HG03108 (cell line): ENCODE measurements around the gene CPZ.
"Not testable (repeated sequence)": the region's sequence is repeated elsewhere in the genome, so short reads cannot be mapped to it uniquely, and the experiment has no call there.

ENCODE experiments used
- ATAC-seq: cut with Tn5 transposase; IDR thresholded peaks from one replicate; pipeline ENCODE4 v1.9.1; 2021; ENCODE audit warnings: moderate library complexity; ENCODE audit not compliant: unreplicated experiment

The CPZ gene

GRCh38 chr4:8634773-8635172 is 42.2 kb downstream of the CPZ start:
- not testable (repeated sequence) for ATAC-seq

- ATAC-seq = not testable (repeated sequence)
These were observed 43.5 kb downstream of the CPZ start for GRCh38 chr4:8635897-8636554.

DNA sequence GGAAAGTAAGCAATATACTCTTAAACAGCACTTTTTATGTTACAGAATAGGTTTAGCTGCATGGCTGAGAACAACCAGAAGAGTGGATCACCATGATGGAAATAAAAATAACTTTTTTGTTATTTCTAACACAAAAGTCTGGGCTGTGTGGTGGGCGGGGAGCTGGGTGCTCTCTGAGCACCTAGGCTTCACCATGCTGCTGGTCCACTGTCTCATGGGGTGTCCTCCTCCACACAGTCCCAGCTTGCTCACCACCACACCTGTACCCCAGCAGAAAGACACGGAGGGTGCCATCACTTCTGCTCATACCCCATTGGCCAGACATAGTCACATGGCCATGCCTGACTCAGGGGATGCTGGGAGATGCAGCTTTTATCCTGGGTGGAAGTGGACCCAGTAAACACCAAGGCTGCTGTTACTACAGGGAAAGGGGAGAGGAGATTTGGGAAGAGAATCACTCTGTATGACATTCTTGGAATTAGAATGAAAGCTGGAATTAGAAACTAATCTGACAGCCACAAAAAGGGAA is 45.0 kb downstream of the CPZ start:
- ATAC-seq = no peak

- ATAC-seq = no peak
These were observed 46.5 kb downstream of the CPZ start for GRCh38 chr4:8639021-8639420.

DNA sequence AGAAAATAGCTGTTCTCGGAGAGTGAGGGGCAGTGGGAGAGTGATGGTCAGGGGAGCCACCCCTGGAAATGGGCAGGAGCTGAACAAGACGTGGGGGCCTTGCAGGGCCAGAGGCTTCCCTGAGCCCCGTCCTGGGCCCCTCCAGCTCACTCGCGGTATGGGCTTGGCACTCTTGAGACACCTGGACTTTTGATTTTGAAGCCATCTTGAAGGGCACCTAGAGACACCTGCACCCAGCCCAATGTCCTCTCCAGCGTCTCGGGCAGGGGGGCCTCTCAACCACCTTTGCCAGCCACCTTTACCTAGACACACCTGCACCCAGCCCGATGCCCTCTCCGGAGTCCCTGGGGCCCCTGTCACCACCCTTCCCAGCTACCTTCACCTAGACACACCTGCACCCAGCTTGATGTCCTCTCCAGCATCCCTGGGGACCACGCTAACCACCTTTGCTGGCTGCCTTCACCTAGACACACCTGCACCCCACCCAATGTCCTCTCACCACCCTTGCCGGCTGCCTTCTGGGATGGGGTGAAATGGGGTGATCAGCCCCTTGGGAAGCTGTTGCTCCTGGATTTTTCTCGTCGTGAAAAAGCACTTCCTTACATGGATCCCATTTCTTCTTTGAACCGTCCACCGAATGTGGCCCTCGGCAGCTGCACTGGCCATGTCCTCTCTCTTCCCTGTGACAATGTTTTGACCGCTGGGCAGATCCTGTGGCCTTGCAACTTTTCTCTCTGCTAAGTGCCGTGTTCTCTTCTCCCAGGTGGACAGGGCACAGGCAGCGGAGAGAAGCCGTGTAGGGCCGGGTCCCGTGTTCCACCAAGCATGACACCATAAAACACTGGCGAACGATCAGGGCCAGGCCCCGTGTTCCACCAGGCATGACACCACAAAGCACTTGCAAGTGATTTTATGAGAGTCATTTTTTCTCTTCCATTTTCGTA is 47.5 kb downstream of the CPZ start:
- ATAC-seq = no peak

DNA sequence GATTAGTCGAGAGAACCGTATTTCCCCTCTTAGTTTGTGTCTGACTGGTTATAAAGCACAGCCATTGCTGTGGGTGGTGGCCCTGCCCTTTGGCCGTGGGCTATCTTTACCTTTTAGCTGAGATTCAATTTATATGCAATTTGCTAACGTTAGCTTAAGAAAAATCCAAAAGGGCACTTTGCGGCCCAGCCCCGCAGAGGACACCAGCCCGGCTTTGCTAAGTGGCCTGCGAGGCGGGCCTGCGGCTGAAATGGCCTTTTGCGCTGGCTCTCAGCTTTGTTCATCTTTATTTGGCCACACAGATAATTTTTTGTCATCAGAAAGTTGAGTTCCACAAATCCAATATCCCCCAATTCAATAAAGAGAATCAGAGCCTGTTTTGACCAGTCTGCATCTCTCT is 48.3 kb downstream of the CPZ start:
- no peak for ATAC-seq

GRCh38 chr4:8641256-8641655 is 48.7 kb downstream of the CPZ start:
- ATAC-seq = no peak

GRCh38 chr4:8641931-8642650 is 49.5 kb downstream of the CPZ start:
- no peak for ATAC-seq

GRCh38 chr4:8642651-8643321 is 50.2 kb downstream of the CPZ start:
- ATAC-seq = no peak

- no peak for ATAC-seq
These were observed 50.9 kb downstream of the CPZ start for GRCh38 chr4:8643441-8643840.

DNA sequence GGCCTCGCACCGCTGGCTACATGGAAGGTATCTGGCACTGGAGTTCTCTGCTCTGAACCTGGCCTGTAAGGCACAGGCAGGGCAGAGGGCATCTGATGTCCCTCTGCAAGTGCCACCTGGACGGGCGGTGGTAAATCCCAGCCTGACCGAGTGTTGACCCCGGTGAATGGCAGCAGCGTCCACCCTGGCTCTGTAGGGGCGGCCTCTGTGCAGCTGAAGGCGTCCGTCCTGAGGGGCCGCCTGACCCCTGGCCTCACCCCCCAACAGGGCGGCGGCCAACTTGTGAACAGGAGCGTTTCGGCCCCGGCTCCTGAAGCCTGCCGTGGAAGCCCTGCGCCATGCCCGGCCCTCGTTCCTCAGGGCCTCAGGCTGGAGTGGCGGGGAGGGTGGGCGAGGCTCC is 51.4 kb downstream of the CPZ start:
- no peak for ATAC-seq

DNA sequence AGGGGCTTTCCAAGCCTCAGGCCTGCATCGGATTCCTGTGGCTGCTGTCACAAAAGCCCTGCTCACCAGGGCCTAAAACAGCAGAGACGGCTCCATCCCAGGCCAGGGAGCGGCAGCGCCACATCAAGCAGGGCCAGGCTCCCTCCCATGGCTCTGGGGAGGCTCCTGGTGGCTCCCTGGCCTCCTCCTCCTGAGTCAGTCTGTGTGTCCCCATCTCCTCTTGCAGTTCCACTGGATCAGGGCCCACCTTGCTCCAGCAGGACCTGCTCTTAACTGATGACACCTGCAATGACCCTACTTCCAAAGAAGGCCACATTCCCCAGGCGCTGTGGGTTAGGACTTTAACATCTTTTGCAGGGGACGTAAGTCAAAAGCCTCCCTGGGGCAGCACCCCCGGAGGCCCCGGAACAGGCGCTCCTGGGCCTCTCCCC is 51.9 kb downstream of the CPZ start:
- ATAC-seq = no peak

- ATAC-seq = no peak
These were observed 52.6 kb downstream of the CPZ start for GRCh38 chr4:8644966-8645752.

DNA sequence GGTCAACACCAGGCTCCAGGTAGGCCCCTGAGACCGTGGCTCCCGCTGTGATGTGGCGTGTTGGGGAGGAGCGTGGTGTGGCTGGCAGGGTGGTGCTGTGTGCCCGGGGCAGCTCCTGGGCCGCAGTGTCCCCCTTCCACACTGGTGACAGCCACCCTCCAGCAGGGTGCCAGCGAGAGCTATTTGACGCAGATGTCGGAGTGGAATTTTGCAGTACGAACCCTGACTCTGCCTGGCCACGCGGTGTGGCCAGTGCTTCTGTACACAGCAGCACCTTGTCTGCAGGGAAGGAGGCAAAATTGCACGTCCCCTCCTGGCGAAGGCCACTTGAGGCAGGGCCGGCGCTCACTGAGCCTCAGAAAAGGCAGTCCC is 53.2 kb downstream of the CPZ start:
- no peak for ATAC-seq

GRCh38 chr4:8646296-8647093 is 53.9 kb downstream of the CPZ start:
- no peak for ATAC-seq

GRCh38 chr4:8647094-8647570 is 54.6 kb downstream of the CPZ start:
- ATAC-seq = no peak

- ATAC-seq = no peak
These were observed 55.1 kb downstream of the CPZ start for GRCh38 chr4:8647626-8648025.

DNA sequence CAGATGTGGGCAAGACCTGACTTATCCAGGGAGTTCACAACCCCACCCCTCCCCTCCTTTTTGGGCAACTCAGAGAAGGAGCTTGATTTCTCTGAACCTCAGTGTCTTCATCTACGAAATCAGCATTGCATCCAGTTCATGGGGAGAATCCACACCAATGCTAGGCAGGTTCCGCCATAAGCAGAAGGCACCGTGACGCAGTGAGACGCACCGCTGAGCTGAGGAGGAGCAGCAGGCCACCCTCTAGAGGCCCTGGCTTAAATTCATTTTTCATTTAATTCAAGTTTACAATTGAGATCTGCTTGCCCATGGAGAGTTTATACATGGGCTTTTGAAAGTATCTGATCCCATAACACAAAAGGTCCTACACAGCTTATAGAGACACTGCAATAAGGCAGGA is 55.7 kb downstream of the CPZ start:
- ATAC-seq = no peak
